GM12891 (cell line): ENCODE measurements around the gene STX7.

Source experiments
- POLR2A ChIP-seq: IDR thresholded peaks from 2 replicates; pipeline ENCODE4 v1.6.1; 2011; ENCODE audit warnings: low read depth, low read length, control low read depth
- POLR2AphosphoS5 ChIP-seq: IDR thresholded peaks from 2 replicates; pipeline ENCODE4 v1.6.1; 2011; ENCODE audit warnings: low read depth, low read length, control low read depth
- SPI1 ChIP-seq: IDR thresholded peaks from 2 replicates; pipeline ENCODE4 v1.6.1; 2011; ENCODE audit warnings: low read depth, low read length, control low read depth
- TAF1 ChIP-seq: IDR thresholded peaks from 2 replicates; pipeline ENCODE4 v1.6.1; 2011; ENCODE audit warnings: low read depth, low read length, control low read depth

DNA sequence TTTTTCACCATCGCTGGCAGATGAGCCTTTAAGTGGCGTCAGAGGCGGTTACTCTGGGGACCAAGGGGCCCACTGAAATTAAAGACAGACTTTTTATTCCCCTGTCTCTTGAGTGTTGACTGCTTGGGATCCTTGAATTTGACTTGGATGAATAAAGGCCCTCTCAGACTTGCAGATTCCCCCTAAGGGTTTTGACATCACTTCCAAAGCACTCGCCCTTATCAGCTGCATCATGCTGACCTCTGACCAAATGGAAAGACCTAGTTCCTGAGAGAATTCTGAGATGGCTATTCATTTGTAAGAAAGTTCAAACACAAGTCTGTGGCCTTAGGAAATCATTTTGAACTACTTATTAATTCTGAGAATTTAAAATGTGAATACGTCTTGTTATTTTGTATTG lies 98.2 kb downstream of the STX7 start:
- TF ChIP-seq TAF1 (no peak), POLR2AphosphoS5 (no peak), POLR2A (no peak), SPI1 (no peak)
